ENCODE results near the gene PBX3.

Gene PBX3

GRCh38 chr9:125747053-125747764 lies at the start of gene PBX3:
TSS of gene PBX3 (plus strand) at chr9:125747373.
- DNase-seq = peak; percentile 42

- no peak for DNase-seq
Observed at GRCh38 chr9:125699870-125700269, 47.3 kb upstream of the PBX3 start.

DNA sequence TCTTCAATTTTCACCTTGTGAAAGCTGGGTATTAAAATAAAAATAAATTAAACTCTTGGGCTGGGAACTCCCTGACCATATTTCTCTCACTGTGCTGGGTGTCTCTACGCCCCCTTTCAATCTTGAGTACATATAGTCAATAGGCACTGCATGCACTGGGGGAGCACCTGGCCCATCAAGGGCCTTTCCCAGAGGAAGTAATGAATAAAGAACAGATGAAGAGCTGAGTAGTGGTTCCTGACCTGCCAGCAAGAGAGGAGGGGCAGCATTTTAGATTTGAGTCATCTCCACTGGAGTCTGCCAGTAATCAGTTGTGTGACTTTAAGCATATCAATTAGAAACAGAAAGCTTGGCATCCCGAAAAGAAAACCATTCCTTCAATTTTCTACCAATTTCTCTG lies 46.4 kb upstream of the PBX3 start:
- peak; percentile 80 for DNase-seq

- DNase-seq = peak; percentile 67
Observed at GRCh38 chr9:125701351-125701750, 45.8 kb upstream of the PBX3 start.

DNA sequence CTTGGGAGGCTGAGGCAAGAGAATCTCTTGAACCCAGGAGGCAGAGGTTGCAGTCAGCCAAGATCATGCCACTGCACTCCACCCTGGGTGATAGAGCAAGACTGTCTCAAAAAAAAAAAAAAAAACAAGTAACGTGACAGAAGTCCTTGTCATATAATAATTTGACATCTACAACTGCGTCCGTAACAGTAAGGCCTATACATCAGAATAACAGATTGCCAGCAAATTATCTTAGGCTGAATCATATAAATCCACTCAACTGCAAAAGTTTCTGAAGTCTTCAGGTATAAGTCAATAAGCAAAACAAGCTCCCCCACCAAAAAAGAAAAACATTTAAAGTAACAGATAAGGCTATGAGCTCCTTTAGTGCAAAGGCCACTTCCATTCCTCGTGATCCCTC lies 43.5 kb upstream of the PBX3 start:
- no peak for DNase-seq

DNA sequence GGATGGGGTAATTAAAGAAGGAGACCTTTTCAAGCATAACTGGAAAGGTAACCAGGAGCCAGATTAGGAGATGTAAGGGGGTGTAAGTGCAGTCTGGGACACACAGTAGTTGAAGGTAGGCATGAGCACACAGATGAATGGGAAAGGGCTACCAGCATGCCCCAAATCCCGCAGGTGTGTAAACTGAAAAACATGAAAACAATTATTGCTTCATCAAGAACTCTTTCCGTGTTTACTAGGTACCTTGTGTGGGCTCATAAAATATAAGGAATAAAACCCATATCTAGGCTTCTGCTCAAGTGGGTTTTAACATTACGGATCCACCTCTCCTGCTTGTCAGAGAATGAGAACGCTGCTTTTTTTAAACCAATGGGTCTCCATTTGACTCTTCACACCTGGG lies 41.3 kb upstream of the PBX3 start:
- DNase-seq = no peak

GRCh38 chr9:125706651-125707471 lies 40.3 kb upstream of the PBX3 start, which contains the start of gene MAPKAP1:
TSS of gene MAPKAP1 (minus strand) at chr9:125707208. CDS start at chr9:125672574, 34,634 bp downstream.
- peak; percentile 98 for DNase-seq

DNA sequence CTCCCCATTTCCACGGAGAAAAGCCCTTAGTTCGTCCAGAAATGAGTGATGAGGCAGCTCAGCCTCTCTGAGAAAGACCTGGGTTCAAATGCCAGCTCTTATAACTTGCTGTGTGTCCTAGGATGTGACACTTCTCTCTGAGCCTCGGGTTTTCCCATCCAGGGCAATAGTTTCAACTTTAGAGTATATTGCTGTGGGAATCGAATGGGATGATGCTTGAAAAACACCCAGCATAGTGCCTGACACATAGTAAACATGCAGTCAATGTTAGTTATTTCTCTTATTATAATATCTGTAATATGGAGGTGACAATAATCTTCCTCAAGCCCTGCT lies 39.7 kb upstream of the PBX3 start:
- DNase-seq = no peak

GRCh38 chr9:125726456-125727132 lies 20.6 kb upstream of the PBX3 start:
- DNase-seq = no peak

DNA sequence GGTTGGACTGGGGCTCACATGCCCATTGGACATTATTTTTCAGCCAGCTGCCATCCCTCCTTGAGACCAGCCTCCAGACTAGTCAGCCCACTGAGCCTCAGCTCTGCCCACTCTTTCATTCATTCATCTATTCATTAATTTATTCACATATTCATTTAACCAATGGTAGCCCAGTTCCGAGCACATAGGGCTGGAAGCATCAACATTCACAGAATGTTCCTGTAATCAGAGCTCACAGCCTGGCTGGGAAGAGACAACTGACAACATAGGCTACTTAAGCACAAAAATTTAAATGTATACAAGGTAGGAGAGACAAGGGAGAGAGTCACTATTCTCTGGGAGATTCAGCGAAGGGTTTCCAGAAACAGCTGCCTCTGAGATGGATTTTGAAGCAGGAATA lies 17.0 kb upstream of the PBX3 start:
- DNase-seq = no peak

- no peak for DNase-seq
Observed at GRCh38 chr9:125732562-125732961, 14.6 kb upstream of the PBX3 start.

DNA sequence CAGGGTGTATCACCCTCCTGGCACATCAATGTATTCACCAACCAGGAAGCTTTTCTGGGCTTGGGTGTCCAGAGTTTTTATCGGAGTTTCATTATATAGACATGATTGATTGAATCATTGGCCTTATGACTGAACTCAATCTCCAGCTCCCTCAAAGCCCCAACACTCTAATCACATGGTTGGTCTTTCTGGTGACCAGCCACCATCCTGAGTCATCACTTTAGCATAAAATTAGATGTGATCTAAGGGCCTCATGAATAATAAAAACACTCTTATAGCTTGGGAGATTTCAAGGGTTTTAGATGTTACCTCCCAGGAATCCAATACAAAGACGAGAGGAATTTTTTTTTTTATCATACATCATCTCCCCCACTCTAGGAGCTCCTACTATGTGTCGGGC lies 7.7 kb upstream of the PBX3 start:
- no peak for DNase-seq

DNA sequence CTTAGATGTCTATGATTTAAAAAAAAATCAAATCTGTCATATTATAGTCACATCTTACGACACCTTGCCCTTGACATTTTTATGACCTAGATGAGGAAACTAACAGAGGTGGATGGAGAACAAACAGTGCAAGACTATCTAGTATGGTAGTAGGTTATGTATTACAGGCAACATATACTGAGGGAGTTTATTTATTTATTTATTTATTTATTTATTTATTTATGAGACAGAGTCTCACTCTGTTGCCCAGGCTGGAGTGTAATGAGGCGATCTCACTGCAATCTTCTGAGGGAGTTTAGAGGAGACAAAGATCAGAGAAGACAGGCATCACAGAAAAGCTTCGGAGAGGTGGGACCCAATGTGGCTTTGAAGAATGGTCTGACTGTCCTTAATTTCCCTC lies 4.5 kb upstream of the PBX3 start:
- DNase-seq = no peak

DNA sequence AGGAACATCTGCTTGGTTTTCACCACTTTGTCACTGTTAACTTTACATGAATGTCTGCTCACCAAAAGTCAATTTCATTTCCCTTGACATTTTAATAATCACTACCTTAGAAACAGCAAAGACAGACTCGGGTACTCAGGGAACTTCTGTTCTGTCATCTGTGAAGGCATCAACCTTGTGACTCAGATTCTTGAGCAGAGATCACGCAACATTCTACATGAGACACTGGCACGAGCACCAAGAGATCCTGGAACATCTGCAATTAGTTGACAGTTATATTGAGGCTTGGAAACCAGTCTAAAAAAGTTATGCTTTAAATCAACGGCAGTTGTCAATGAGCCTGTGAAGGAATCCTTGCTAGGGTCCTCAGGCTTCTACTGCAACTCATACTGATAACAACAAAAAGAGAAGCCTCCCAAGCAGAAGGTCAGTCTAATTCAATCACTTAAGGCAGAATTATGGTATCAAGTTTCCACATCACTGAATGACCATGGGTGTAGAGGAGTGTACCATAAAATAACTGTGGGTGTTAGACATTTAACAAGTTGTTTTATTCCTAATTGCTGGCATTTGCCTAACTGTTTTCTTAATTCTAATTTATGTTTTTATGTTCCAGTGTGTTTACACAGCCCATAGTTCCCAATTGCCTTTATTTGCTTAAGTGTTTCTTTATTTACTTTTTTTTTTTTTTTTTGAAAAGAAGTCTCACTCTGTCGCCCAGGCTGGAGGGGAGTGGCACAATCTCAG lies 3.3 kb upstream of the PBX3 start:
- DNase-seq = no peak

GRCh38 chr9:125744616-125745015 lies 2.6 kb upstream of the PBX3 start:
- no peak for DNase-seq

DNA sequence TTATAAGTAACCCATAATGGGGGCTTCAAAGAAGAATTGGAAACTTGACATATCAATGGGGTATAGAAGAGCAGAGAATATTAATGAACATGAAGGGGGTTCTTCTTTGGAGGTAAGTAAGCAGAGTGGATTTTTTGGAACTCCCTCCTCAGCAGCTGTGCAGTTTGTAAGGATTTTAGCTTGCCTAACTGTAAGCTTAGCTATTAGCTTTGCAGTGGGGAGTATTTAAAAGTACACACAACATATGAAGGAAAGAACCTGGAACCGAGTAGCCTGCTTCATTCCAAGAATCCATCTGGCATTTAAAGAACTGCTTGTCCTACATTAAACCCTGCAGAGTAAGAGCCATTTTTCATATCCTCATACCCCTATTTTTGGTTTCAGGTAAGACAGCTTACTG lies 2.2 kb upstream of the PBX3 start:
- no peak for DNase-seq

- DNase-seq = no peak
Observed at GRCh38 chr9:125745682-125746016, 1.5 kb upstream of the PBX3 start.

- peak; percentile 97 for DNase-seq
Observed at GRCh38 chr9:125746017-125746773, 978 bp upstream of the PBX3 start.

DNA sequence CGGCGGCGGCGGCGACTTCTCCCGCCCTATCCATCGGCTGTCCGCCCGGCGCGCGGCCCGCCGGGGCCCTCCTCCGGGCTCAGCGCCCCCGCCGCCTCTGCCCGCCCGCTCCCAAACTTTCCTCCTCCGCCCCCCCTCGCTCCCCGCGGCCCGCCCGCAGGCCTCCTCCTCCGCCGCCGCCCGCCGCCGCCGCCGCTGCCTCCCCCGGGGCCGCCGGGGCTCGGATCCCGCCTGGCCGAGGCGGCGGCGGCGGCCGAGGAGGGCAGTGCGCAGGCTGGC lies 460 bp upstream of the PBX3 start:
- no peak for DNase-seq

GRCh38 chr9:125747765-125748445 lies 732 bp downstream of the PBX3 start:
- DNase-seq = peak; percentile 41

DNA sequence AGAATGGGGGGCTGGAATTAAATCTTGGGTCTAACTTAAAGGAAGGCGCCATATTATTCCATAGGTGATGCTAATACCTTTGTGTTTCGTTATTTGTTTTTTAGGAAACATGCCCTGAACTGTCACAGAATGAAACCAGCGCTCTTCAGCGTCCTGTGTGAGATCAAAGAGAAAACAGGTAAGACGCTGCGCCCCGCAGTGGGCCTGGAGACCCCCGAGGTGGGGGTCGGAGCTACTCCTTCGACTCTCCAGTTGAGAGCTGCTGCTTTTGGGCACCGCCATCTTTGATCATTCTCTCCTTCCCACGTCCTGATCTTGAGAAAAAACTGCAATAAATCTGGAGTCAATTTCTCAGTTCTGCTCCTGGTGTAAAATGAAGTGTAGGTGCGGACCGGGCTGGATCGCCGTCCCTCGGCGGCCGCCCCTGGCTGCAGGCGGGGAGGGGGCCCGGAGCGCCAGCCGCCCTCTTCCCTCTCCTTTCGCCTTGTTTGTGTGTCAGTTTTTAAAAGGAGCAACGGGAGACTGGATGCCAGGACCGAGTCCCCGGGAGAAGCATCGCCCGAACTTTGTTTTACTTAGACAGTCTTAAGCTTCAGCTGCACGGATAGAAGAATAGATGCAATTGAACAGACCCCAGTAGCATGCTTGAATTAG lies 1.4 kb downstream of the PBX3 start:
- DNase-seq = no peak
